Natural killer cell treated with Interleukin-12 subunit alpha and Interleukin-12 subunit beta and Interleukin-15 and Interleukin-18, amount 100 ng/mL, for 72 hours (primary cell): ENCODE results near the gene UVRAG. TPM values are rescaled to one million over a fixed set of nuclear protein-coding genes. Genes with fewer than 3 reads are reported as not detected.

Experiments used
- ATAC-seq, 2 donors: fragments of 150-1000 bp; cut with Tn5 transposase in 1 of 2; sonication (Bioruptor Pico), chemical (Tn5 transposase) in 1 of 2; 2 replicates each; pipeline ENCODE4 v1.10.0; 2021
- DNase-seq: peaks from one replicate; pipeline ENCODE4 v3.0.0; 2022; ENCODE audit warnings: low spot score
- H3K27ac Mint-ChIP-seq, 2 donors: 1 replicate in 1 of 2; 2 replicates in 1 of 2; pipeline ENCODE4 v1.8.0; 2022; ENCODE audit warnings: mixed read lengths in 2 of 2, mild to moderate bottlenecking in 1 of 2, moderate library complexity in 1 of 2
- H3K27me3 Mint-ChIP-seq, 2 donors: 1 replicate in 1 of 2; 2 replicates in 1 of 2; pipeline ENCODE4 v1.8.0; 2022; ENCODE audit warnings: mixed read lengths in 2 of 2
- H3K36me3 Mint-ChIP-seq: one replicate; pipeline ENCODE4 v1.8.0; 2022; ENCODE audit warnings: mixed read lengths
- H3K4me1 Mint-ChIP-seq, 2 donors: 1 replicate in 1 of 2; 2 replicates in 1 of 2; pipeline ENCODE4 v1.8.0; 2022; ENCODE audit warnings: low read depth in 2 of 2, mixed read lengths in 2 of 2, mild to moderate bottlenecking in 1 of 2
- H3K4me3 Mint-ChIP-seq: one replicate; pipeline ENCODE4 v1.8.0; 2022; ENCODE audit warnings: mixed read lengths
- H3K9me3 Mint-ChIP-seq: 2 replicates; pipeline ENCODE4 v1.8.0; 2022; ENCODE audit warnings: mixed read lengths
- total RNA-seq, 2 donors: library from RNA; stranded (reverse); gene quantifications; one replicate each; pipeline ENCODE4 v1.2.3, GENCODE V29; 2022

Gene UVRAG
- total RNA-seq, 2 donors from 2014 or later = 16.6 to 29.9 TPM

DNA sequence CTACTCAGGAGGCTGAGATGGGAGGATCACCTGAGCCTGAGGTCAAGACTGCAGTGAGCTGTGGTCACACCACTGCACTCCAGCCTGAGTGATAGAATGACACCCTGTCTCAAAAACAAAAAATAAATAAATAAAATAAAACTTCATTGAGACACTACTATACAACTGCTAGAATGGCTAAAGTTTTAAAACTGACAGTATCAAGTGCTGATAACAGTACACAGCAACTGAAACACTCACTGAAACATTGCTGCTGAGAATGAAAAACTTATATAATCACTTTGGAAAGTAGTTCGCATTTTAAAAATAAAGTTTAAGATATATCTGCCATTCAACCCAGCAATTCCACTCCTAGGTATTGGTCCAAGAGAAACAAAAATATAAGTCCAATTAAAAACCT, 290.6 kb downstream of the UVRAG start:
- no peak for ATAC-seq
- DNase-seq = no peak
- H3K4me3 Mint-ChIP-seq = no peak overlapping the region
- H3K27me3 Mint-ChIP-seq = no peaks in the 10 kb centered on the region
- H3K27ac Mint-ChIP-seq = no peak overlapping the region
- no peaks in the 10 kb centered on the region for H3K36me3 Mint-ChIP-seq
- no peaks in the 10 kb centered on the region for H3K9me3 Mint-ChIP-seq
- peaks cover 3 to 7% of the 10 kb centered on the region in 2 donors for H3K4me1 Mint-ChIP-seq

DNA sequence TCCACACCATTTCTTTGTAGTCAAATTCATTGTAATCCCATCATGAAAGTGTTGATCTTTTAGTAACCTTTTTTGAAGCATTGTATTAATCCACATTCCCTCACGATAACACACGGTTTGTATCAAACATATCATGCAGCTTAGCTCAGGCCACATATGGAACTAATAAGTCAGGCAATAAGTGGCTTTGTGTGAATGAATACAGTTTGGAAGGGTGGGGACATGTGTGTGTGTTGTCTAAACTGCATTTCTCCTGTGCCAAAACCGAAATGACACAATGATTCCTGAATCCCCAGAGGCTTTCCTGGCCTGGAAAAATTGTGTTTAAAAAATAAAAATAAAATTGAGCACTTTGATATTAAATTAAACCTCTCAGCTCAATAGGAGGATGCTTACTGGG, 293.0 kb downstream of the UVRAG start:
- DNase-seq (no peak), ATAC-seq (no peak)
- Mint-ChIP-seq H3K4me1 (no peaks in the 10 kb centered on the region), H3K27ac (no peak overlapping the region), H3K9me3 (no peaks in the 10 kb centered on the region), H3K36me3 (no peaks in the 10 kb centered on the region), H3K27me3 (no peaks in the 10 kb centered on the region), H3K4me3 (no peak overlapping the region)

DNA sequence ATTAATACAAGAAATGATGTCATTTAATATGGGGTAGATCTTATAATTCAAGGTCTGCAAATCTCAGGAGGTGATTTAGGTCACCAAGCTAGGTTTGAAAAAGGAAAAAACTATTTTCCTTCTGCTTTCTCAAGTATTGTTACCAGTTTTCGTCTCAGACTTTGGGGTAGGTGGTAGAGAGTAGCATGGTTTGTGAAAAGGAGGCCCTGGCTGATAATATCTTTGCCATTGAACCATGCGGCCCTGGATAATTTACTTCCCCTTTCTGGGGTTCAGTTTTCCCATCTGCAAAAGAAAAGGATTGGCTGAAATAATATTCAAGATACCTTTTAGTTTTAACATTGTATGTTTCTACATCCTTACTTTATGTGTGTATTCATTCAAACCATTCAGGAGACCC, 299.2 kb downstream of the UVRAG start:
- Mint-ChIP-seq H3K9me3 (no peaks in the 10 kb centered on the region), H3K27me3 (no peaks in the 10 kb centered on the region), H3K27ac (no peak overlapping the region), H3K4me3 (no peak overlapping the region), H3K36me3 (no peaks in the 10 kb centered on the region), H3K4me1 (peaks cover 0 to 3% of the 10 kb centered on the region in 2 donors)
- DNase-seq (no peak), ATAC-seq (no peak)

- Mint-ChIP-seq H3K27me3 (no peaks in the 10 kb centered on the region), H3K27ac (no peak overlapping the region), H3K4me1 (peaks cover 0 to 3% of the 10 kb centered on the region in 2 donors), H3K36me3 (no peaks in the 10 kb centered on the region), H3K9me3 (no peaks in the 10 kb centered on the region), H3K4me3 (no peak overlapping the region)
- ATAC-seq (no peak), DNase-seq (no peak)
Measured at GRCh38 chr11:76115555-76115954, 300.5 kb downstream of the UVRAG start.

- no peak overlapping the region for H3K27ac Mint-ChIP-seq
- H3K36me3 Mint-ChIP-seq = no peaks in the 10 kb centered on the region
- H3K4me1 Mint-ChIP-seq = peaks cover 0 to 3% of the 10 kb centered on the region in 2 donors
Measured at GRCh38 chr11:76119032-76119431, 304.0 kb downstream of the UVRAG start.

GRCh38 chr11:76119779-76120178, 304.8 kb downstream of the UVRAG start:
- Mint-ChIP-seq H3K27me3 (no peaks in the 10 kb centered on the region), H3K4me1 (peaks cover 0 to 3% of the 10 kb centered on the region in 2 donors), H3K36me3 (no peaks in the 10 kb centered on the region), H3K9me3 (no peaks in the 10 kb centered on the region), H3K27ac (no peak overlapping the region), H3K4me3 (no peak overlapping the region)
- ATAC-seq (no peak), DNase-seq (no peak)

More at GRCh38 chr11:76119032-76119431, 304.0 kb downstream of the UVRAG start:
- H3K27me3 Mint-ChIP-seq = no peaks in the 10 kb centered on the region
- no peak for DNase-seq
- no peak for ATAC-seq
- H3K4me3 Mint-ChIP-seq = no peak overlapping the region
- H3K9me3 Mint-ChIP-seq = no peaks in the 10 kb centered on the region

DNA sequence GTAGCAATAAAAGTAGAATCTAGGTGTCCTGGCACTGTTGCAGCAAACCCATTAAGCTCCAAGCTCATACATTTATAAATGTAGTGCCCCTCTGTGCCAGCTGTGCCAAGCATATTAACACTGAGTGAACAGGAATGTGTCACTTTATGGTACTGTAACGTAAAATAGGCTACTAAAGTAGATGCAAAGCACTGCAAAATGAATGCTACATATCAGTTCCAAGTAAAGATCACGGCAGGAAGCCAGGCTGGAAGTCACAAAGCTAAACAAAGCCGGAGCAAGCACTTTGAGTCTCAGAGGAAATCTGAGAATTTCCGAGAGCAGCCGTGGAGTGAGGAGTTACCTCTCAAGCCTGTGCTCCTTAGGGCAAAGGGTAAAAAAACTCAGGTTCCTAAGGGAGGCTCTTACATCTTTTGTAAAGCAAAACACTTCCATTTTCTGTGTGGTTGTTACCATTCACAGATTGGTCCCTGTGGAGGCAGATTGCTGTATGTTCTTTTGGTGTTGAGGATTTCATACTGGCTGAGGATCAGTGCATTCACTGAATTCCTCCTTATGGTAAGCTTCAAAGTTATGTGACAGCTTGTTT, 305.6 kb downstream of the UVRAG start:
- Mint-ChIP-seq H3K27me3 (no peaks in the 10 kb centered on the region), H3K9me3 (no peaks in the 10 kb centered on the region), H3K4me3 (no peak overlapping the region), H3K4me1 (peaks cover 0 to 3% of the 10 kb centered on the region in 2 donors), H3K27ac (no peak overlapping the region), H3K36me3 (no peaks in the 10 kb centered on the region)
- ATAC-seq = no peak
- DNase-seq = no peak

GRCh38 chr11:76123248-76123647, 308.2 kb downstream of the UVRAG start:
- H3K36me3 Mint-ChIP-seq = peaks cover 4% of the 10 kb centered on the region
- DNase-seq = no peak
- H3K27me3 Mint-ChIP-seq = no peaks in the 10 kb centered on the region
- peaks cover 0 to 3% of the 10 kb centered on the region in 2 donors for H3K4me1 Mint-ChIP-seq
- H3K27ac Mint-ChIP-seq = no peak overlapping the region
- no peak for ATAC-seq
- H3K4me3 Mint-ChIP-seq = no peak overlapping the region
- no peaks in the 10 kb centered on the region for H3K9me3 Mint-ChIP-seq

- Mint-ChIP-seq H3K36me3 (peaks cover 4% of the 10 kb centered on the region), H3K27me3 (no peaks in the 10 kb centered on the region), H3K9me3 (no peaks in the 10 kb centered on the region), H3K27ac (no peak overlapping the region), H3K4me1 (peaks cover 3 to 9% of the 10 kb centered on the region in 2 donors), H3K4me3 (no peak overlapping the region)
- DNase-seq = no peak
- no peak for ATAC-seq
Measured at GRCh38 chr11:76124905-76125770, 310.1 kb downstream of the UVRAG start.

GRCh38 chr11:76129729-76130128, 314.7 kb downstream of the UVRAG start:
- Mint-ChIP-seq H3K9me3 (no peaks in the 10 kb centered on the region), H3K27ac (no peak overlapping the region), H3K27me3 (no peaks in the 10 kb centered on the region), H3K4me1 (peaks cover 8 to 9% of the 10 kb centered on the region in 2 donors), H3K36me3 (peaks cover 4% of the 10 kb centered on the region), H3K4me3 (no peak overlapping the region)
- DNase-seq = no peak
- no peak for ATAC-seq

- Mint-ChIP-seq H3K27me3 (no peaks in the 10 kb centered on the region), H3K36me3 (peaks cover 4% of the 10 kb centered on the region), H3K4me3 (no peak overlapping the region), H3K27ac (no peak overlapping the region), H3K9me3 (no peaks in the 10 kb centered on the region), H3K4me1 (peaks cover 8 to 9% of the 10 kb centered on the region in 2 donors)
- ATAC-seq = no peak
- DNase-seq = no peak
Measured at GRCh38 chr11:76131142-76131541, 316.1 kb downstream of the UVRAG start.

DNA sequence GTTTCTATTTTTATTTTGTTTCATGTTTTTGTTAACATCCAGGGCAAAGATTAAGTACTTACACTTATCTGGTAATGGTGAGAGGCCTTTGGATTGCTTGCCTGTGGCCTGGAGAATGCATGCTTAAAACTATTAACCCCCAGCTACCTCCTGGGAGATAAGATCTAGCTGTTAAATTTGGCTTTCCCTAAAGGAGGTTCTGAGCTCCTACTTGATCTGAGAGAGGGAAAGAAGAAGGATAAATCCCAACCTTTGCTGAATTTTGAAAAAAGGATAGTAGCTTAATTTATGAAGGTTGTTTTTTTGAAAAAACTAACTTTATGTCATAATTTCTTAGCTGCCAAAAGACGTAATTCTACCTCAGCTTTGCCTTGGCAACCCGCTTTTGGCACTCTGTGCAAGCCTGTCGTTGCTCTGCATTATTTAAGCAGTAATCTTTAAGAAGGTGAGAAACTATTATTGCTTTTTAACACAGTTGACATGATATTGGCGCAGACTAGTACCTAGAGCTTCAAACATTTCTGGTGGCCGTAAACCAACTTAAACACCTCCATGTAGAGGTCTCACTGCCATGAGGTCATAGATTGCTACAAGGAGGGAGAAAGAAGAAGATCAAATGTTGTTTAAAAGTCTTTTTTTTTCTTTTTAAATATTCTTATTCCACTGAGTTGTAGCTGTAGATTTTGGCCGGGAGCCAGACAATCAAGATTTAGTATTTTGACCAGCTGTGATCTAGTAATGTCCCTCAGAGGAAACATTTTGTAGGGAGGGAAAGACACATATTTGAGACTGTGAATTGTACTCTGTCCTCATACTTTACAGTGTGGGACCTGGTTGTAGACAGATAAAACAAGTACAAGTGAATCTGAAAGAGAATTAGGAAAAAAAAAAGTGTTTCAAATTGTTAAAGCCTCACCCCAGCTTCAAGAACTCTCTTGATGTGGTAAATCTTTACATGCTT, 316.9 kb downstream of the UVRAG start:
- H3K27me3 Mint-ChIP-seq = no peaks in the 10 kb centered on the region
- ATAC-seq (no peak), DNase-seq (no peak)
- H3K36me3 Mint-ChIP-seq = peaks cover 1% of the 10 kb centered on the region
- no peak overlapping the region for H3K4me3 Mint-ChIP-seq
- peaks cover 5 to 9% of the 10 kb centered on the region in 2 donors for H3K4me1 Mint-ChIP-seq
- H3K9me3 Mint-ChIP-seq = no peaks in the 10 kb centered on the region
- no peak overlapping the region for H3K27ac Mint-ChIP-seq

DNA sequence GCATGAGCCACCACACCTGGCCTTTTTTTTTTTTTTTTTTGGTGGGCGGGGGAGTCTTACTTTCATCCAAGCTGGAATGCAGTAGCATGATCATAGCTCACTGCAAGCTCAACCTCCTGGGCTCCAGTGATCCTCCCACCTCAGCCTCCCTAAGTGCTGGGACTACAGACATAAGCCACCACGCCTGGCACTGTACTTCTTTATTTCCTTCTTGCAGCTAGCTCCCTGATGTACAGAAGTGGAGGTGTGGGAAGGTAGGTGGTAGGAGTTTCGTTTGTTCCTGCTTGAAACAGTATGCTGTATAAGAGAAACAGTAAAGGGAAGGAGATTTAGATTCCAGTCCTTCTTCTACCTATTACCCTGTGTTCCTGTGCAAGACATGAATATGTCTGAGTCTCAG, 319.2 kb downstream of the UVRAG start:
- H3K4me3 Mint-ChIP-seq = no peak overlapping the region
- ATAC-seq (no peak), DNase-seq (no peak)
- peaks cover 4 to 9% of the 10 kb centered on the region in 2 donors for H3K4me1 Mint-ChIP-seq
- no peaks in the 10 kb centered on the region for H3K36me3 Mint-ChIP-seq
- H3K27me3 Mint-ChIP-seq = no peaks in the 10 kb centered on the region
- no peaks in the 10 kb centered on the region for H3K9me3 Mint-ChIP-seq
- no peak overlapping the region for H3K27ac Mint-ChIP-seq
